IMR-90 (cell line): ENCODE data around the gene BFAR. TPM values are rescaled to one million over a fixed set of nuclear protein-coding genes. Genes with fewer than 3 reads are reported as not detected.
A peak's percentile ranks its signal among the peaks of the same experiment; 100 is the strongest.
"Not testable (repeated sequence)": the region's sequence is repeated elsewhere in the genome, so short reads cannot be mapped to it uniquely, and the experiment has no call there.

Experiments
- ATAC-seq: fragments of 200-7000 bp; cut with Tn5 transposase; 2 replicates; pipeline ENCODE4 v1.9.1; 2020; ENCODE audit warnings: low read depth, mild to moderate bottlenecking, moderate library complexity
- BruUV-seq: library from RNA; stranded (reverse); fragments of 400-500 nt; replicated peaks from 2 replicates; lab custom pipeline; 2021; lab: Mats Ljungman, UMichigan
- CTCF ChIA-PET: fragments of 300-600 bp; formaldehyde crosslinking; extraction: SDS; loops from one replicate; lab custom pipeline; 2021; ENCODE audit warnings: antibody characterized with exemption; lab: Yijun Ruan, JAX
- POLR2A ChIA-PET: fragments of 300-600 bp; sonication (Branson Sonifier 250); formaldehyde crosslinking; loops from one replicate; lab custom pipeline; 2022; ENCODE audit warnings: antibody characterized with exemption; ENCODE audit not compliant: unreplicated experiment; lab: Charles Lee
- DNase-seq: peaks from one replicate; pipeline ENCODE4 v3.0.0; 2013
- H2AFZ ChIP-seq: replicated peaks from 2 replicates; pipeline ENCODE3; 2013; ENCODE audit warnings: low read length, mild to moderate bottlenecking; ENCODE audit not compliant: poor library complexity
- H2AK5ac ChIP-seq: 2 replicates; pipeline ENCODE4 v1.6.1; 2013; ENCODE audit warnings: low read depth, low read length, inconsistent platforms
- H2AK9ac ChIP-seq: replicated peaks from 2 replicates; pipeline ENCODE3; 2013; ENCODE audit warnings: mild to moderate bottlenecking, low read depth, low read length, moderate library complexity; ENCODE audit not compliant: poor library complexity
- H2BK120ac ChIP-seq: 2 replicates; pipeline ENCODE4 v1.6.1; 2013; ENCODE audit warnings: low read depth, low read length, inconsistent platforms
- H2BK15ac ChIP-seq: 3 replicates; pipeline ENCODE4 v1.6.1; 2013; ENCODE audit warnings: low read depth, low read length, inconsistent platforms
- H2BK20ac ChIP-seq: 2 replicates; pipeline ENCODE4 v1.6.1; 2013; ENCODE audit warnings: low read depth, mild to moderate bottlenecking, inconsistent platforms, low read length, moderate library complexity
- H2BK5ac ChIP-seq: 2 replicates; pipeline ENCODE4 v1.6.1; 2013; ENCODE audit warnings: mild to moderate bottlenecking, low read depth, low read length, inconsistent platforms; ENCODE audit not compliant: poor library complexity, severe bottlenecking
- H3K14ac ChIP-seq: replicated peaks from 2 replicates; pipeline ENCODE4 v1.6.1; 2013; ENCODE audit warnings: low read depth, low read length, inconsistent platforms
- H3K18ac ChIP-seq: 2 replicates; pipeline ENCODE4 v1.6.1; 2013; ENCODE audit warnings: low read depth, low read length, control low read depth
- H3K23ac ChIP-seq: 2 replicates; pipeline ENCODE4 v1.6.1; 2013; ENCODE audit warnings: low read depth, low read length, inconsistent platforms
- H3K27ac ChIP-seq: 2 replicates; pipeline ENCODE4 v1.5.1; 2013; ENCODE audit warnings: mild to moderate bottlenecking, control low read depth, low read length; ENCODE audit not compliant: insufficient read depth
- H3K27me3 ChIP-seq: 2 replicates; pipeline ENCODE4 v1.6.1; 2013; ENCODE audit warnings: low read length; ENCODE audit not compliant: control insufficient read depth, insufficient read depth
- H3K36me3 ChIP-seq: 2 replicates; pipeline ENCODE4 v1.6.1; 2013; ENCODE audit warnings: low read length, mixed read lengths; ENCODE audit not compliant: control insufficient read depth, insufficient read depth
- H3K4ac ChIP-seq: 2 replicates; pipeline ENCODE4 v1.6.1; 2013; ENCODE audit warnings: low read depth, low read length, inconsistent platforms
- H3K4me1 ChIP-seq: 2 replicates; pipeline ENCODE4 v1.6.1; 2013; ENCODE audit warnings: low read length, mixed read lengths; ENCODE audit not compliant: control insufficient read depth, insufficient read depth
- H3K4me2 ChIP-seq: 2 replicates; pipeline ENCODE4 v1.6.1; 2013; ENCODE audit warnings: low read depth, mild to moderate bottlenecking, control low read depth, low read length, moderate library complexity
- H3K4me3 ChIP-seq: 2 replicates; pipeline ENCODE4 v1.5.1; 2013; ENCODE audit warnings: low read depth, mild to moderate bottlenecking, control low read depth, low read length, moderate library complexity; ENCODE audit not compliant: insufficient read depth
- H3K56ac ChIP-seq: 2 replicates; pipeline ENCODE4 v1.6.1; 2013; ENCODE audit warnings: low read length, inconsistent platforms; ENCODE audit not compliant: insufficient read depth; ENCODE audit errors: extremely low read depth
- H3K79me1 ChIP-seq, 2 experiments: 2 replicates each; pipeline ENCODE4 v1.6.1; 2013; ENCODE audit warnings: low read length in 2 of 2, inconsistent platforms in 1 of 2, low read depth in 1 of 2
- H3K9ac ChIP-seq: 2 replicates; pipeline ENCODE4 v1.6.1; 2013; ENCODE audit warnings: low read depth, low read length, control low read depth
- H3K9me1 ChIP-seq: 2 replicates; pipeline ENCODE4 v1.6.1; 2013; ENCODE audit warnings: low read length, inconsistent platforms; ENCODE audit not compliant: insufficient read depth
- H3K9me3 ChIP-seq: 2 replicates; pipeline ENCODE4 v1.6.1; 2013; ENCODE audit warnings: low read length; ENCODE audit not compliant: control insufficient read depth, insufficient read depth
- H4K20me1 ChIP-seq: 2 replicates; pipeline ENCODE4 v1.6.1; 2013; ENCODE audit warnings: low read length, inconsistent platforms; ENCODE audit not compliant: insufficient read depth
- H4K5ac ChIP-seq: 2 replicates; pipeline ENCODE4 v1.6.1; 2013; ENCODE audit warnings: mild to moderate bottlenecking, low read depth, low read length, control low read depth
- H4K8ac ChIP-seq, 2 experiments: 2 replicates each; pipeline ENCODE4 v1.6.1; 2013; ENCODE audit warnings: low read depth in 2 of 2, low read length in 2 of 2, control low read depth in 1 of 2, inconsistent platforms in 1 of 2
- H4K91ac ChIP-seq: 2 replicates; pipeline ENCODE4 v1.6.1; 2013; ENCODE audit warnings: low read depth, low read length, inconsistent platforms; ENCODE audit not compliant: insufficient read depth
- WGBS, 2 experiments: methylation state at CpG; one replicate each; pipeline versions ENCODE4 v1.1.5 to v1.1.7; 2013; ENCODE audit warnings: missing lambda C conversion rate in 2 of 2; ENCODE audit not compliant: insufficient read length in 1 of 2; ENCODE audit errors: extremely low coverage in 2 of 2; 5-methylcytosine and 5-hydroxymethylcytosine counted together
- dilution Hi-C: fragments of 300-500 bp; cut with HindIII; formaldehyde crosslinking; loops from one replicate; pipeline ENCODE4 v1.14.3; 2018; ENCODE audit warnings: low sequenced_read_pairs; ENCODE audit not compliant: unreplicated experiment
- in situ Hi-C: fragments of 300-500 bp; cut with MboI; formaldehyde crosslinking; loops from 3 replicates; pipeline ENCODE4 v1.14.3; 2019; ENCODE audit warnings: low sequenced_read_pairs, inconsistent platforms, mixed read lengths
- intact Hi-C: fragments of 100-400 bp; cut with micrococcal nuclease; formaldehyde crosslinking; loops from 2 replicates; pipeline ENCODE4 v1.10.0; 2022
- polyA plus RNA-seq, 3 experiments: library from polyadenylated mRNA; depleted of rRNA; stranded (reverse); fragments of >200 nt; gene quantifications; 2 replicates each; pipeline ENCODE4 v1.2.3, GENCODE V29; 2012; ENCODE audit warnings: low replicate concordance in 1 of 3
- total RNA-seq: library from RNA; depleted of rRNA; stranded (reverse); fragments of >200 nt; gene quantifications from 2 replicates; pipeline ENCODE4 v1.2.3, GENCODE V29; 2012

The BFAR gene
- total and polyA plus RNA-seq, 2 of the 4 experiments (the other 2 are of a cell fraction), result 46.6 to 56.5 TPM

DNA sequence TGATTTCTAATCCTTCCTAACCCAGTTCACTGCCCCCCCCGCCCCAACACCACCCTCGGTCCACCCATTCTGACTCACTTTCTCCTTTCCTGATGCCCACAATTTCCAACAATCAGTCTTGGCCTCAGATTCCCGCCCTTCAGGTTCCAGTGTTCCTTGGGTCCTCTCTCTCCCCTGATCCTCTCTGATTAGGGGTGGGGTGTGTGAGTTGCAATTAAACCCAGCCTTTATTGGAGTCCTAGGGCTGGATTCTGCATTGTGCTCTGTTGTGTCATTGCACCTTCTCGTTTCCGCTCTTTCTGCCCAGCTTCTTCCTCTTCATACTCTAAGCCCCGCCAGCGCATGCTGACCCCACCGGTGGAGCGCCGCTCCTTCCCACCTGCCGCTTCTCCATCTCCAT, 69.9 kb downstream of the BFAR start:
- H3K4me2 ChIP-seq, H4K5ac ChIP-seq, H3K4me3 ChIP-seq, H3K27me3 ChIP-seq, H3K4ac ChIP-seq, H3K9me3 ChIP-seq, H3K14ac ChIP-seq, H4K8ac ChIP-seq, H3K18ac ChIP-seq, H2BK120ac ChIP-seq, H2AK9ac ChIP-seq, H4K20me1 ChIP-seq, in situ Hi-C loops, POLR2A ChIA-PET, BruUV-seq, H3K27ac ChIP-seq, H2BK5ac ChIP-seq, H4K91ac ChIP-seq, H3K9ac ChIP-seq, H2AFZ ChIP-seq, H3K79me1 ChIP-seq, intact Hi-C loops, DNase-seq, H3K56ac ChIP-seq, H3K23ac ChIP-seq, H3K9me1 ChIP-seq, H2BK15ac ChIP-seq, H2AK5ac ChIP-seq, CTCF ChIA-PET, H3K36me3 ChIP-seq, ATAC-seq, H3K4me1 ChIP-seq, dilution Hi-C loops, H2BK20ac ChIP-seq: not testable (repeated sequence)
- no CpG with 5 or more reads among the region's 11 CpGs for WGBS, 2 experiments

DNA sequence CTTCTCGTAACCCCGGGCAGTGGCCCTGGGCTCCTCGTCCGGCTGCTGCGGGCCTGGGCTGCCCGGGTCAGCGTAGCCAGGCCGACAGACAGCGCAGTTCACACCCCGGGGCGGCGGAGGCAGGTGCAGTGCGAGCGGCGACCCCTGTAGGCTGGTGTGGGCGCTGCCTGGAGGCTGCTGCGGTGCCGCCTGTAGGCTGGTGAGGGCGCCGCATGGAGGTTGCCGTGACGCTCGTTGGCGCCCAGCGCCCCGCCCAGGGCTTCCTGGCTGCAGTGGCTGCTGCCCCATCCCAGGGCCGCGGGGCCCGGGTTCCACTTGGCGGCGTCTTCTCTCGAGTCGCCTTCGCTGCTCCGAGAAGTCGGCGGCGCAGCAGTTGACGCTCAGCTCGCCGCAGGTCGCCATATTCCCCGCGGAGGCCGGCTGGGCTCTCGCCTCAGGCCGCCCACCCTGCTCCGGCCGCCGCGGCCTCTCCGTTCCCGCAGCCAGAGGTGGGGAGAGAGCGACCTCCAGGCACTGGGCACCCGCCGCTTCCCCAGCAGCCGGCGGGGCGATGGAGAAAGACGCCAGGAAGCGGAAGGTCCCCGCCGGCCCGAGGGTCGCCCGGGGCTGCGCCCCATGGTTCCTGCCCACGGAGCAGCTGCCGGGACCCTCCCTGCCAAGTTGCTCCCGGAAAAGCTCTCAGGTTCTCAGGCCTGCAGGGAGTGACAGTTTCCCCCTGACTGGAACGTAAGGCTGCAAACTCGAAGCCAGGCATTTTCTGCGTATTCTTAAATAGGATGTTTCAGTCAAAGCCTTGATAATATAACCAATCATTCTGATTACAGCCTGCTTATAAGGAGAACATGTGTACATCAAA, 70.6 kb downstream of the BFAR start, which contains the start of gene NPIPA3:
TSS of gene NPIPA3 (plus strand) at position 256 of the 856 bp plus-strand sequence. CDS start 5,533 bp downstream, outside the sequence.
- in situ Hi-C loops, H4K8ac ChIP-seq, H3K14ac ChIP-seq, H3K27ac ChIP-seq, POLR2A ChIA-PET, H3K9me3 ChIP-seq, BruUV-seq, H2AFZ ChIP-seq, H3K9ac ChIP-seq, H3K4me2 ChIP-seq, CTCF ChIA-PET, H2BK5ac ChIP-seq, H3K36me3 ChIP-seq, H3K79me1 ChIP-seq, dilution Hi-C loops, H2BK20ac ChIP-seq, H3K18ac ChIP-seq, H2BK120ac ChIP-seq, H3K9me1 ChIP-seq, H3K4me1 ChIP-seq, H3K4ac ChIP-seq, H2BK15ac ChIP-seq, H3K4me3 ChIP-seq, H3K27me3 ChIP-seq, H3K23ac ChIP-seq, H2AK5ac ChIP-seq, H2AK9ac ChIP-seq, H4K20me1 ChIP-seq, H3K56ac ChIP-seq, H4K5ac ChIP-seq, DNase-seq, H4K91ac ChIP-seq, intact Hi-C loops: not testable (repeated sequence)
- WGBS, 2 experiments, result no CpG with 5 or more reads among the region's 73 CpGs
- ATAC-seq, result peak; percentile 100
